Naive thymus-derived CD4-positive, alpha-beta T cell (primary cell): ENCODE data around the gene RSU1. TPM values are rescaled to one million over a fixed set of nuclear protein-coding genes. Genes with fewer than 3 reads are reported as not detected.
A peak's percentile ranks its signal among the peaks of the same experiment; 100 is the strongest.

ENCODE experiments used
- ATAC-seq: fragments of 150-1000 bp; cut with Tn5 transposase; 2 replicates; pipeline ENCODE4 v1.10.0; 2021; ENCODE audit warnings: mild to moderate bottlenecking, moderate library complexity
- CTCF ChIA-PET: fragments of 350-600 bp; sonication (Branson Sonifier 250); formaldehyde crosslinking; loops from one replicate; lab custom pipeline; 2021; ENCODE audit warnings: antibody characterized with exemption; lab: Charles Lee
- POLR2A ChIA-PET: fragments of 350-600 bp; sonication (Branson Sonifier 250); formaldehyde crosslinking; loops from one replicate; lab custom pipeline; 2021; ENCODE audit warnings: antibody characterized with exemption, inconsistent platforms; lab: Charles Lee
- DNase-seq, 9 donors: peaks; one replicate each; pipeline versions ENCODE4 v3.0.0 to v3.0.0-alpha.2; 2020 to 2022; ENCODE audit warnings: mixed read lengths in 1 of 9
- H3K27ac ChIP-seq: one replicate; pipeline ENCODE4 v1.7.0; 2013; ENCODE audit warnings: mild to moderate bottlenecking, low read depth, low read length, moderate library complexity
- H3K27me3 ChIP-seq, 2 donors: one replicate each; pipeline ENCODE4 v1.7.0; 2013; ENCODE audit warnings: low read length in 2 of 2, mild to moderate bottlenecking in 2 of 2, moderate library complexity in 2 of 2; ENCODE audit not compliant: control insufficient read depth in 2 of 2, insufficient read depth in 2 of 2
- H3K36me3 ChIP-seq, 3 experiments: 1 replicate in 2 of 3; 2 replicates in 1 of 3; pipeline ENCODE4 v1.7.0; 2013; ENCODE audit warnings: low read length in 3 of 3, mild to moderate bottlenecking in 3 of 3, moderate library complexity in 1 of 3; ENCODE audit not compliant: insufficient read depth in 3 of 3, control insufficient read depth in 2 of 3
- H3K4me1 ChIP-seq, 2 donors: one replicate each; pipeline ENCODE4 v1.7.0; 2013; ENCODE audit warnings: low read length in 2 of 2, mild to moderate bottlenecking in 2 of 2, moderate library complexity in 1 of 2; ENCODE audit not compliant: control insufficient read depth in 2 of 2, insufficient read depth in 2 of 2
- H3K4me3 ChIP-seq: 2 replicates; pipeline ENCODE4 v1.7.0; 2013; ENCODE audit warnings: mild to moderate bottlenecking, low read length
- H3K9me3 ChIP-seq, 3 experiments: 1 replicate in 2 of 3; 2 replicates in 1 of 3; pipeline ENCODE4 v1.7.0; 2013; ENCODE audit warnings: low read length in 3 of 3; ENCODE audit not compliant: control insufficient read depth in 2 of 3
- H3K27ac Mint-ChIP-seq, 9 donors: one replicate each; pipeline ENCODE4 v1.8.0; 2020 to 2022; ENCODE audit warnings: mixed read lengths in 9 of 9, mild to moderate bottlenecking in 8 of 9, moderate library complexity in 5 of 9, inconsistent platforms in 2 of 9
- H3K27me3 Mint-ChIP-seq, 5 donors: one replicate each; pipeline ENCODE4 v1.8.0; 2021 to 2022; ENCODE audit warnings: mixed read lengths in 5 of 5, mild to moderate bottlenecking in 1 of 5
- H3K36me3 Mint-ChIP-seq, 5 donors: one replicate each; pipeline ENCODE4 v1.8.0; 2020 to 2022; ENCODE audit warnings: mixed read lengths in 5 of 5, mild to moderate bottlenecking in 3 of 5, inconsistent platforms in 1 of 5
- H3K4me1 Mint-ChIP-seq, 7 donors: one replicate each; pipeline ENCODE4 v1.8.0; 2020 to 2022; ENCODE audit warnings: mixed read lengths in 7 of 7, mild to moderate bottlenecking in 3 of 7, inconsistent platforms in 1 of 7
- H3K4me3 Mint-ChIP-seq, 10 donors: one replicate each; pipeline ENCODE4 v1.8.0; 2020 to 2022; ENCODE audit warnings: mild to moderate bottlenecking in 10 of 10, mixed read lengths in 10 of 10, moderate library complexity in 6 of 10, inconsistent platforms in 2 of 10
- H3K9me3 Mint-ChIP-seq, 11 donors: one replicate each; pipeline ENCODE4 v1.8.0; 2020 to 2022; ENCODE audit warnings: mixed read lengths in 11 of 11, mild to moderate bottlenecking in 4 of 11, inconsistent platforms in 1 of 11, moderate library complexity in 1 of 11
- intact Hi-C, 2 donors: fragments of 100-400 bp; cut with micrococcal nuclease; formaldehyde crosslinking; loops; one replicate each; pipeline ENCODE4 v1.15.1; 2023
- polyA plus RNA-seq, 2 donors: library from polyadenylated mRNA; unstranded; fragments of 300-500 nt; fragmentation: Illumina TruSeq; gene quantifications; one replicate each; pipeline ENCODE4 v1.2.3, GENCODE V29; 2021
- total RNA-seq, 6 experiments: library from RNA in 5 of 6; stranded (reverse) in 5 of 6; gene quantifications; 1 replicate in 5 of 6; 2 replicates in 1 of 6; pipeline ENCODE4 v1.2.3 and lab custom pipeline; 2021 to 2026

The RSU1 gene
- total RNA-seq (10 to 100 TPM; 36.1 to 86.7 (median 48.7) TPM), polyA plus RNA-seq (100 to 1,000 TPM; 102 to 108 TPM), total RNA-seq (lab: John Stamatoyannopoulos, UW) (42.8 reads per million, percentile 68 among the genes with 10 or more reads in this experiment)

- Mint-ChIP-seq H3K27me3 (peaks cover 0 to 15% (median 0%) of the 10 kb centered on the region in 5 donors), H3K4me3 (peak within 1 kb of the TSS; percentile 88 to 98 (median 93)), H3K9me3 (peaks cover 5 to 14% (median 8%) of the 10 kb centered on the region in 11 donors), H3K27ac (peak within 1 kb of the TSS; percentile 84 to 96 (median 94)), H3K4me1 (peaks cover 25 to 50% (median 46%) of the 10 kb centered on the region in 7 donors), H3K36me3 (peaks cover 15 to 24% (median 18%) of the 10 kb centered on the region in 5 donors)
- H3K9me3 ChIP-seq: peaks cover 0 to 4% (median 0%) of the 10 kb centered on the region in 3 experiments
- ChIA-PET POLR2A (interaction anchor here (0.6 to 2.0 kb wide), 28 partner anchors 9 to 957 kb away, joined by 3 to 42 read pairs (median 3); partner anchors contain the start of genes PTER, ST8SIA6, STAM and TRDMT1), CTCF (interaction anchor here (0.5 to 1.6 kb wide), 12 partner anchors 11 to 612 kb away, joined by 3 to 13 read pairs (median 4); no protein-coding TSS in a partner anchor)
- peaks cover 0 to 5% (median 0%) of the 10 kb centered on the region in 3 experiments for H3K36me3 ChIP-seq
- no peaks in the 10 kb centered on the region for H3K27me3 ChIP-seq
- ATAC-seq (peak; percentile 99), DNase-seq (peak; percentile 99 to 100 (median 100))
- peak within 1 kb of the TSS; percentile 79 for H3K27ac ChIP-seq
- intact Hi-C loops: loop anchor here (1.0 to 10.0 kb wide), 21 partner anchors 11 to 1940 kb away; partner anchors contain the start of genes ARL5B (in 2 of the 2), MINDY3 (in 2 of the 2), STAM (in 2 of the 2) and TRDMT1 (in 2 of the 2)
- H3K4me3 ChIP-seq: peak within 1 kb of the TSS; percentile 66
- H3K4me1 ChIP-seq: peaks cover 8 to 28% of the 10 kb centered on the region in 2 donors
These were observed at the start of gene RSU1 for GRCh38 chr10:16817125-16818019. Gene RSU1, minus strand, starts transcription at chr10:16817424. Its CDS starts 343 bp downstream, at chr10:16817081.

GRCh38 chr10:16866541-16867275 lies 49.5 kb upstream of the RSU1 start:
- ChIA-PET CTCF (interaction anchor here (0.5 kb wide), 1 partner anchor 964 kb away, joined by 4 read pairs; no protein-coding TSS in a partner anchor), POLR2A (no interaction called here)
- Histone ChIP-seq H3K4me1 (no peaks in the 10 kb centered on the region), H3K27me3 (no peaks in the 10 kb centered on the region), H3K4me3 (no peak overlapping the region), H3K27ac (no peak overlapping the region), H3K36me3 (no peaks in the 10 kb centered on the region), H3K9me3 (no peaks in the 10 kb centered on the region)
- DNase-seq: no peak
- Mint-ChIP-seq H3K4me3 (no peak overlapping the region), H3K9me3 (peaks cover 0 to 3% (median 0%) of the 10 kb centered on the region in 11 donors), H3K27me3 (peaks cover 0 to 22% (median 0%) of the 10 kb centered on the region in 5 donors), H3K27ac (no peak overlapping the region), H3K36me3 (peaks cover 0 to 41% (median 22%) of the 10 kb centered on the region in 5 donors), H3K4me1 (peaks cover 0 to 2% (median 0%) of the 10 kb centered on the region in 7 donors)
- intact Hi-C loops: no loop called here
- ATAC-seq: no peak

GRCh38 chr10:16865766-16866165 lies 48.5 kb upstream of the RSU1 start:
- ATAC-seq (no peak), DNase-seq (no peak)
- Mint-ChIP-seq H3K4me1 (peaks cover 0 to 2% (median 0%) of the 10 kb centered on the region in 7 donors), H3K27ac (no peak overlapping the region), H3K9me3 (peaks cover 0 to 3% (median 1%) of the 10 kb centered on the region in 11 donors), H3K36me3 (peaks cover 0 to 42% (median 24%) of the 10 kb centered on the region in 5 donors), H3K4me3 (no peak overlapping the region), H3K27me3 (peaks cover 0 to 22% (median 0%) of the 10 kb centered on the region in 5 donors)
- Histone ChIP-seq H3K9me3 (no peaks in the 10 kb centered on the region), H3K4me3 (no peak overlapping the region), H3K4me1 (no peaks in the 10 kb centered on the region), H3K36me3 (no peaks in the 10 kb centered on the region), H3K27ac (no peak overlapping the region), H3K27me3 (no peaks in the 10 kb centered on the region)
- intact Hi-C loops: no loop called here
- CTCF ChIA-PET: no interaction called here
- POLR2A ChIA-PET: no interaction called here

- POLR2A ChIA-PET: interaction anchor here (0.6 kb wide), 1 partner anchor 22 kb away, joined by 3 read pairs; no protein-coding TSS in a partner anchor
- H3K4me3 ChIP-seq: no peak overlapping the region
- DNase-seq: no peak
- no peak overlapping the region for H3K27ac ChIP-seq
- Mint-ChIP-seq H3K9me3 (peaks cover 0 to 5% (median 3%) of the 10 kb centered on the region in 11 donors), H3K36me3 (peaks cover 0 to 36% (median 29%) of the 10 kb centered on the region in 5 donors), H3K4me3 (no peak overlapping the region), H3K27ac (no peak overlapping the region), H3K4me1 (peaks cover 0 to 2% (median 0%) of the 10 kb centered on the region in 7 donors), H3K27me3 (peaks cover 0 to 16% (median 0%) of the 10 kb centered on the region in 5 donors)
- no peaks in the 10 kb centered on the region for H3K36me3 ChIP-seq
- ATAC-seq: no peak
- H3K9me3 ChIP-seq: no peaks in the 10 kb centered on the region
- CTCF ChIA-PET: no interaction called here
- no peaks in the 10 kb centered on the region for H3K27me3 ChIP-seq
- no peaks in the 10 kb centered on the region for H3K4me1 ChIP-seq
- intact Hi-C loops: no loop called here
These were observed 46.5 kb upstream of the RSU1 start for GRCh38 chr10:16863766-16864165.

- Histone ChIP-seq H3K4me1 (no peaks in the 10 kb centered on the region), H3K9me3 (no peaks in the 10 kb centered on the region), H3K27me3 (no peaks in the 10 kb centered on the region), H3K36me3 (no peaks in the 10 kb centered on the region), H3K27ac (no peak overlapping the region), H3K4me3 (no peak overlapping the region)
- Mint-ChIP-seq H3K27ac (no peak overlapping the region), H3K9me3 (peaks cover 0 to 5% (median 3%) of the 10 kb centered on the region in 11 donors), H3K4me1 (no peaks in the 10 kb centered on the region), H3K36me3 (peaks cover 0 to 18% (median 10%) of the 10 kb centered on the region in 5 donors), H3K4me3 (no peak overlapping the region), H3K27me3 (peaks cover 0 to 6% (median 0%) of the 10 kb centered on the region in 5 donors)
- intact Hi-C loops: no loop called here
- ChIA-PET CTCF (interaction anchor here (1.1 kb wide), 1 partner anchor 201 kb away, joined by 3 read pairs; no protein-coding TSS in a partner anchor), POLR2A (interaction anchor here (0.7 kb wide), 1 partner anchor 20 kb away, joined by 4 read pairs; no protein-coding TSS in a partner anchor)
- DNase-seq (no peak), ATAC-seq (no peak)
These were observed 40.2 kb upstream of the RSU1 start for GRCh38 chr10:16857419-16857818.
